Ureter (tissue), 1 donor: ENCODE data around the gene ANKFY1. TPM values are rescaled to one million over a fixed set of nuclear protein-coding genes. Genes with fewer than 3 reads are reported as not detected.
A peak's percentile ranks its signal among the peaks of the same experiment; 100 is the strongest.
"Not testable (repeated sequence)": the region's sequence is repeated elsewhere in the genome, so short reads cannot be mapped to it uniquely, and the experiment has no call there.

Experiments
- DNase-seq: peaks from one replicate; pipeline ENCODE4 v3.0.0-alpha.2; 2020; ENCODE audit warnings: low spot score
- total RNA-seq: library from RNA; stranded (reverse); gene quantifications from one replicate; pipeline ENCODE4 v1.2.4, GENCODE V29; 2023
- donor health status: DM: yes; HTN: yes; CAD: no.

The ANKFY1 gene
- total RNA-seq, 1 donor from 2014 or later, result 86.8 TPM

- no peak for DNase-seq
Measured at GRCh38 chr17:4215882-4216570, 47.8 kb downstream of the ANKFY1 start.

- DNase-seq, result no peak
Measured at GRCh38 chr17:4214157-4214556, 49.6 kb downstream of the ANKFY1 start.

GRCh38 chr17:4209611-4210010 lies 54.2 kb downstream of the ANKFY1 start:
- DNase-seq, result no peak

- DNase-seq, result no peak
Measured at GRCh38 chr17:4208238-4208637, 55.5 kb downstream of the ANKFY1 start.

GRCh38 chr17:4206962-4207361 lies 56.8 kb downstream of the ANKFY1 start:
- DNase-seq, result no peak

GRCh38 chr17:4205917-4206316 lies 57.9 kb downstream of the ANKFY1 start:
- no peak for DNase-seq

GRCh38 chr17:4204710-4205173 lies 59.0 kb downstream of the ANKFY1 start:
- peak; percentile 78 for DNase-seq

- DNase-seq, result no peak
Measured at GRCh38 chr17:4204190-4204589, 59.6 kb downstream of the ANKFY1 start.

GRCh38 chr17:4201226-4201625 lies 62.6 kb downstream of the ANKFY1 start:
- no peak for DNase-seq

GRCh38 chr17:4199818-4200402 lies 63.9 kb downstream of the ANKFY1 start:
- DNase-seq, result no peak

GRCh38 chr17:4198995-4199394 lies 64.8 kb downstream of the ANKFY1 start:
- DNase-seq, result no peak

- DNase-seq, result no peak
Measured at GRCh38 chr17:4195306-4195705, 68.5 kb downstream of the ANKFY1 start.

GRCh38 chr17:4194796-4195195 lies 69.0 kb downstream of the ANKFY1 start:
- DNase-seq, result no peak

- not testable (repeated sequence) for DNase-seq
Measured at GRCh38 chr17:4190791-4191190, 73.0 kb downstream of the ANKFY1 start.

- DNase-seq, result no peak
Measured at GRCh38 chr17:4189280-4189679, 74.5 kb downstream of the ANKFY1 start.

- DNase-seq, result no peak
Measured at GRCh38 chr17:4188076-4188475, 75.7 kb downstream of the ANKFY1 start.

GRCh38 chr17:4187076-4187475 lies 76.7 kb downstream of the ANKFY1 start:
- DNase-seq, result peak; percentile 83

GRCh38 chr17:4186357-4186881 lies 77.4 kb downstream of the ANKFY1 start:
- DNase-seq, result peak; percentile 65

- DNase-seq, result no peak
Measured at GRCh38 chr17:4185656-4186055, 78.1 kb downstream of the ANKFY1 start.

GRCh38 chr17:4184811-4185210 lies 79.0 kb downstream of the ANKFY1 start:
- no peak for DNase-seq

GRCh38 chr17:4182043-4182442 lies 81.7 kb downstream of the ANKFY1 start:
- DNase-seq, result no peak

- DNase-seq, result no peak
Measured at GRCh38 chr17:4180791-4181190, 83.0 kb downstream of the ANKFY1 start.

GRCh38 chr17:4179071-4179470 lies 84.7 kb downstream of the ANKFY1 start:
- DNase-seq, result no peak
